ENCODE measurements around the gene SHKBP1. TPM values are rescaled to one million over a fixed set of nuclear protein-coding genes. Genes with fewer than 3 reads are reported as not detected.

Gene SHKBP1
- total RNA-seq, 1 donor from 2014 or later = 29.2 TPM

DNA sequence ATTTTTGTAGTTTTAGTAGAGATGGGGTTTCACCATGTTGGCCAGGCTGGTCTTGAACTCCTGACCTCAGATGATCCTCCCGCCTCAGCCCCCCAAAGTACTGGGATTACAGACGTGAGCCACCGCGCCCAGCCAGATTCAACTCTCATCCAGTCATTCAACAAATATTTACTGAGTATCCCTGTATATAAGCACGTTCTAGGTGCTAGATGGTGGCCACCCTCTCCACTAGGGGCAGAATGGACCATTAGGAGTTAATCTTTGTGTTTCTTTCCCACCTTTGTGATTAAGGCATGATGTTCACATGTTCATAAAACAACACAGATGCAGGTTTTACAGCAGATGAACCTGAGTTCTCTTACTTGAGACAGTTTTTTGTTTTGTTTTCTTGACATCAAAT, 7.3 kb downstream of the SHKBP1 start:
- FAIRE-seq (no peak), DNase-seq (ENCODE audit: low read depth) (peak; percentile 45)
- no peaks in the 10 kb centered on the region for H3K27me3 ChIP-seq (ENCODE audit: control insufficient read depth, insufficient read depth, low read length)
- TF ChIP-seq CTCF (IDR thresholded peaks at IDR 0.05; ENCODE audit: insufficient read depth, low read length, severe bottlenecking) = peak; percentile 30
- H3K36me3 ChIP-seq (ENCODE audit: control insufficient read depth, insufficient read depth, low read length) = peaks cover 9% of the 10 kb centered on the region
- no peak overlapping the region for H3K4me3 ChIP-seq (ENCODE audit: low read depth, low read length)

- no peak for FAIRE-seq
- Histone ChIP-seq H3K27me3 (ENCODE audit: control insufficient read depth, insufficient read depth, low read length) (no peaks in the 10 kb centered on the region), H3K4me3 (ENCODE audit: low read depth, low read length) (no peak overlapping the region), H3K36me3 (ENCODE audit: control insufficient read depth, insufficient read depth, low read length) (peaks cover 7% of the 10 kb centered on the region)
- peak; percentile 92 for DNase-seq (ENCODE audit: low read depth)
- no peak for TF ChIP-seq CTCF (IDR thresholded peaks at IDR 0.05; ENCODE audit: insufficient read depth, low read length, severe bottlenecking)
Observed at GRCh38 chr19:40585241-40585981, 8.7 kb downstream of the SHKBP1 start.

- no peak overlapping the region for H3K4me3 ChIP-seq (ENCODE audit: low read depth, low read length)
- DNase-seq (ENCODE audit: low read depth) (no peak), FAIRE-seq (no peak)
- H3K27me3 ChIP-seq (ENCODE audit: control insufficient read depth, insufficient read depth, low read length) = no peaks in the 10 kb centered on the region
- H3K36me3 ChIP-seq (ENCODE audit: control insufficient read depth, insufficient read depth, low read length) = peaks cover 4% of the 10 kb centered on the region
- no peak for TF ChIP-seq CTCF (IDR thresholded peaks at IDR 0.05; ENCODE audit: insufficient read depth, low read length, severe bottlenecking)
Observed at GRCh38 chr19:40585982-40586422, 9.3 kb downstream of the SHKBP1 start.

- FAIRE-seq (no peak), DNase-seq (ENCODE audit: low read depth) (no peak)
- Histone ChIP-seq H3K4me3 (ENCODE audit: low read depth, low read length) (no peak overlapping the region), H3K27me3 (ENCODE audit: control insufficient read depth, insufficient read depth, low read length) (no peaks in the 10 kb centered on the region), H3K36me3 (ENCODE audit: control insufficient read depth, insufficient read depth, low read length) (peaks cover 4% of the 10 kb centered on the region)
- no peak for TF ChIP-seq CTCF (IDR thresholded peaks at IDR 0.05; ENCODE audit: insufficient read depth, low read length, severe bottlenecking)
Observed at GRCh38 chr19:40586611-40587010, 9.9 kb downstream of the SHKBP1 start.

- Histone ChIP-seq H3K36me3 (ENCODE audit: control insufficient read depth, insufficient read depth, low read length) (peaks cover 3% of the 10 kb centered on the region), H3K4me3 (ENCODE audit: low read depth, low read length) (no peak overlapping the region), H3K27me3 (ENCODE audit: control insufficient read depth, insufficient read depth, low read length) (no peaks in the 10 kb centered on the region)
- DNase-seq (ENCODE audit: low read depth) = peak; percentile 49
- TF ChIP-seq CTCF (IDR thresholded peaks at IDR 0.05; ENCODE audit: insufficient read depth, low read length, severe bottlenecking) = no peak
- FAIRE-seq = no peak
Observed at GRCh38 chr19:40588110-40588854, 11.6 kb downstream of the SHKBP1 start.

All from bronchial epithelial cell (primary cell).